A549 (cell line): Measurements from ENCODE around the gene ISM1.

Experiments
- RAD21 ChIP-seq, 2 experiments: fragments of >200 bp in 1 of 2; sonication (Bioruptor Twin) in 1 of 2; formaldehyde crosslinking in 1 of 2; IDR thresholded peaks in 1 of 2; conservative IDR thresholded peaks in 1 of 2; 2 replicates in 1 of 2; 3 replicates in 1 of 2; pipeline ENCODE4 v1.6.1; 2012 to 2018; ENCODE audit warnings: inconsistent platforms in 1 of 2
- SMC3 ChIP-seq: fragments of >200 bp; sonication (Bioruptor Twin); formaldehyde crosslinking; IDR thresholded peaks from 3 replicates; pipeline ENCODE4 v1.6.1; 2018; ENCODE audit warnings: inconsistent platforms
- TF ChIP-seq, protein P1 (sequence below): fragments of >200 bp; sonication (Bioruptor Twin); formaldehyde crosslinking; IDR thresholded peaks from 3 replicates; pipeline ENCODE4 v1.5.1; 2016

GRCh38 chr20:13325796-13326340 is 104.8 kb downstream of the ISM1 start:
- no peak for TF ChIP-seq RAD21 (conservative IDR thresholded peaks at IDR 0.05 in 1 of 2, IDR thresholded peaks at IDR 0.05 in 1 of 2)
- no peak for TF ChIP-seq SMC3
- TF ChIP-seq, protein P1, sequence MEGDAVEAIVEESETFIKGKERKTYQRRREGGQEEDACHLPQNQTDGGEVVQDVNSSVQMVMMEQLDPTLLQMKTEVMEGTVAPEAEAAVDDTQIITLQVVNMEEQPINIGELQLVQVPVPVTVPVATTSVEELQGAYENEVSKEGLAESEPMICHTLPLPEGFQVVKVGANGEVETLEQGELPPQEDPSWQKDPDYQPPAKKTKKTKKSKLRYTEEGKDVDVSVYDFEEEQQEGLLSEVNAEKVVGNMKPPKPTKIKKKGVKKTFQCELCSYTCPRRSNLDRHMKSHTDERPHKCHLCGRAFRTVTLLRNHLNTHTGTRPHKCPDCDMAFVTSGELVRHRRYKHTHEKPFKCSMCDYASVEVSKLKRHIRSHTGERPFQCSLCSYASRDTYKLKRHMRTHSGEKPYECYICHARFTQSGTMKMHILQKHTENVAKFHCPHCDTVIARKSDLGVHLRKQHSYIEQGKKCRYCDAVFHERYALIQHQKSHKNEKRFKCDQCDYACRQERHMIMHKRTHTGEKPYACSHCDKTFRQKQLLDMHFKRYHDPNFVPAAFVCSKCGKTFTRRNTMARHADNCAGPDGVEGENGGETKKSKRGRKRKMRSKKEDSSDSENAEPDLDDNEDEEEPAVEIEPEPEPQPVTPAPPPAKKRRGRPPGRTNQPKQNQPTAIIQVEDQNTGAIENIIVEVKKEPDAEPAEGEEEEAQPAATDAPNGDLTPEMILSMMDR, result no peak
